Measurements from ENCODE around the gene FSD2. TPM values are rescaled to one million over a fixed set of nuclear protein-coding genes. Genes with fewer than 3 reads are reported as not detected.

FSD2 gene
- total RNA-seq, 2 experiments from 2014 or later: not detected

DNA sequence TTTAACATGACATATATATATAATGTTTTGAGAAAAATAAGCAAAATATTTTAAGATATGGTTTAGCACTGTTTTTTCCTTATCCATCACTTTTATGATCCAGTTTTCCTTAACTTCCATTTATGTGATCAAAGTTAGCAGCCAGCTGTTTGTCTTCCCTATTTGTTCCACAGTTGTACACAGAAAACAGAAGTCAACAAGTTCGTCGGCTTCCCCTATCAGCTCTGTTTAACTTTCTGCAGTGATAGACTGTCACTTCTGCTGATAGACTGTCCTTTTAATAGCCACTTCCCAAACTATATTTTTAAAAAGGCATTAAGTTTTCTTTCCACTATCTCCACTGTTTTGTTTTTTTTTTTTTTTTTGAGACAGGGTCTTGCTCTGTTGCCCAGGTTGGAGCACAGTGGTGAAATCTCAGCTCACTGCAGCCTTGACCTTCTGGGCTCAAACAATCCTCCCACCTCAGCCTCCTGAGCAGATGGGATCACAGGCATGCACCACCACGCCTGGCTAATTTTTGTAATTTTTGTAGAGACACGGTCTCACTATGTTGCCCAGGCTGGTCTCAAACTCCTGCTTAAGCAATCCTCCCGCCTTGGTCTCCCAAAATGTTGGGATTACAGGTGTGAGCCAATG is 7.2 kb downstream of the FSD2 start:
- no peaks in the 10 kb centered on the region for H3K4me1 Mint-ChIP-seq (ENCODE audit: low read depth)
- H3K36me3 ChIP-seq (ENCODE audit: insufficient read depth, low read length): no peaks in the 10 kb centered on the region
- intact Hi-C loops (cut with DNase I, micrococcal nuclease): no loop called here
- H3K27ac ChIP-seq (ENCODE audit: low read depth in 1 of 2, low read length in 2 of 2): no peak overlapping the region
- H3K9me3 Mint-ChIP-seq: peaks cover 5% of the 10 kb centered on the region
- peaks cover 0 to 4% of the 10 kb centered on the region in 2 experiments for H3K9me3 ChIP-seq (ENCODE audit: control insufficient read depth in 1 of 2, insufficient read depth in 1 of 2, low read length in 2 of 2)
- ATAC-seq (ENCODE audit: poor library complexity) (no peak), DNase-seq (no peak)
- no peak overlapping the region for H3K27ac Mint-ChIP-seq
- peaks cover 37% of the 10 kb centered on the region for H3K27me3 Mint-ChIP-seq
- no peaks in the 10 kb centered on the region for H3K36me3 Mint-ChIP-seq (ENCODE audit: low read depth)
- ChIA-PET POLR2A (interaction anchor here (2.1 kb wide), 1 partner anchor 11 kb away, joined by 5 read pairs; the partner anchor contains the start of gene WHAMM), CTCF (no interaction called here)
- H3K4me3 ChIP-seq (ENCODE audit: low read length): no peak overlapping the region
- TF ChIP-seq, protein P1, sequence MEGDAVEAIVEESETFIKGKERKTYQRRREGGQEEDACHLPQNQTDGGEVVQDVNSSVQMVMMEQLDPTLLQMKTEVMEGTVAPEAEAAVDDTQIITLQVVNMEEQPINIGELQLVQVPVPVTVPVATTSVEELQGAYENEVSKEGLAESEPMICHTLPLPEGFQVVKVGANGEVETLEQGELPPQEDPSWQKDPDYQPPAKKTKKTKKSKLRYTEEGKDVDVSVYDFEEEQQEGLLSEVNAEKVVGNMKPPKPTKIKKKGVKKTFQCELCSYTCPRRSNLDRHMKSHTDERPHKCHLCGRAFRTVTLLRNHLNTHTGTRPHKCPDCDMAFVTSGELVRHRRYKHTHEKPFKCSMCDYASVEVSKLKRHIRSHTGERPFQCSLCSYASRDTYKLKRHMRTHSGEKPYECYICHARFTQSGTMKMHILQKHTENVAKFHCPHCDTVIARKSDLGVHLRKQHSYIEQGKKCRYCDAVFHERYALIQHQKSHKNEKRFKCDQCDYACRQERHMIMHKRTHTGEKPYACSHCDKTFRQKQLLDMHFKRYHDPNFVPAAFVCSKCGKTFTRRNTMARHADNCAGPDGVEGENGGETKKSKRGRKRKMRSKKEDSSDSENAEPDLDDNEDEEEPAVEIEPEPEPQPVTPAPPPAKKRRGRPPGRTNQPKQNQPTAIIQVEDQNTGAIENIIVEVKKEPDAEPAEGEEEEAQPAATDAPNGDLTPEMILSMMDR (IDR thresholded peaks at IDR 0.05): no peak
- no peak overlapping the region for H3K4me3 Mint-ChIP-seq
- H3K27me3 ChIP-seq (ENCODE audit: control insufficient read depth in 1 of 2, insufficient read depth in 2 of 2, low read length in 2 of 2): peaks cover 11 to 19% of the 10 kb centered on the region in 2 experiments
- no peaks in the 10 kb centered on the region for H3K4me1 ChIP-seq (ENCODE audit: insufficient read depth, low read length)

DNA sequence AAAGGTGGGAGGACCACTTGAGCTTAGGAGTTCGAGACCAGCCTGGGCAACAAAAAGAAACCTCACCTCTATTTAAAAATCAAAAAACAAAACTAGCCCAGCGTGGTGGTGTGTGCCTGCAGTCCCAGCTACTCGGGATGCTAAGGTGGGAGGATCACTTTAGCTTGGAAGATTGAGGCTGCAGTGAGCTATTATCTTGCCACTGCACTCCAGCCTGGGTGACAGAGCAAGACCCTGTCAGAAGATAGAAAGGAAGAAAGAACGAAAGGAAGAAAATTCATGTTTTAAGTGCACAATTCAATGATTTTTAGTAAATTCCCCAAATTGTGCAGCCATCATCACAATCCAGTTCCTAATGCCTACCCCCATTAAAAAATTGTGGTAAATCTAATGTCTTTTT is 7.8 kb downstream of the FSD2 start:
- Histone ChIP-seq H3K27ac (ENCODE audit: low read depth in 1 of 2, low read length in 2 of 2) (no peak overlapping the region), H3K36me3 (ENCODE audit: insufficient read depth, low read length) (no peaks in the 10 kb centered on the region), H3K4me3 (ENCODE audit: low read length) (no peak overlapping the region), H3K4me1 (ENCODE audit: insufficient read depth, low read length) (no peaks in the 10 kb centered on the region), H3K27me3 (ENCODE audit: control insufficient read depth in 1 of 2, insufficient read depth in 2 of 2, low read length in 2 of 2) (peaks cover 11 to 19% of the 10 kb centered on the region in 2 experiments), H3K9me3 (ENCODE audit: control insufficient read depth in 1 of 2, insufficient read depth in 1 of 2, low read length in 2 of 2) (peaks cover 0 to 4% of the 10 kb centered on the region in 2 experiments)
- H3K9me3 Mint-ChIP-seq: peaks cover 5% of the 10 kb centered on the region
- TF ChIP-seq, protein P1 (IDR thresholded peaks at IDR 0.05): no peak
- peaks cover 35% of the 10 kb centered on the region for H3K27me3 Mint-ChIP-seq
- ChIA-PET POLR2A (interaction anchor here (2.1 kb wide), 1 partner anchor 11 kb away, joined by 5 read pairs; the partner anchor contains the start of gene WHAMM), CTCF (no interaction called here)
- intact Hi-C loops (cut with DNase I, micrococcal nuclease): no loop called here
- ATAC-seq (ENCODE audit: poor library complexity) (no peak), DNase-seq (no peak)
- H3K36me3 Mint-ChIP-seq (ENCODE audit: low read depth): no peaks in the 10 kb centered on the region
- H3K27ac Mint-ChIP-seq: no peak overlapping the region
- H3K4me3 Mint-ChIP-seq: no peak overlapping the region
- H3K4me1 Mint-ChIP-seq (ENCODE audit: low read depth): no peaks in the 10 kb centered on the region

DNA sequence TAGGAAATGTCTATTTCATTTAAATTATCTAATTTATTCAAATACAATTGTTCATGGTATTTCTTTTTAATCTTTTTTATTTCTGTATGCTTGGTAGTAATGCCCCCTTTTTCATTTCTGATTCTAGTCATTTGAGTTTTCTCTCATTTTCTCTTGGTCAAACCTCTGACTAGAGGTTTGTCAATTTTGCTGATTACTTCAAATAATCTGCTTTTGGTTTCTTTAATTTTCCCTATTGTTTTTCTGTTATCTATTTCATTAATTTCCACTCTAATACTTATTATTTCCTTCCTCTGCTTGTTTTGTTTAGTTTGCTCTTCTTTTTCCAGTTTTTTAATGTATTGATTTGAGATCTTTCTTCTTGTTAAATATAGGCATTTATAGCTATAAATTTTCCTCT is 12.1 kb downstream of the FSD2 start:
- Histone ChIP-seq H3K9me3 (ENCODE audit: control insufficient read depth in 1 of 2, insufficient read depth in 1 of 2, low read length in 2 of 2) (peaks cover 0 to 4% of the 10 kb centered on the region in 2 experiments), H3K27me3 (ENCODE audit: control insufficient read depth in 1 of 2, insufficient read depth in 2 of 2, low read length in 2 of 2) (peaks cover 0 to 5% of the 10 kb centered on the region in 2 experiments), H3K36me3 (ENCODE audit: insufficient read depth, low read length) (no peaks in the 10 kb centered on the region), H3K4me1 (ENCODE audit: insufficient read depth, low read length) (no peaks in the 10 kb centered on the region), H3K4me3 (ENCODE audit: low read length) (no peak overlapping the region), H3K27ac (ENCODE audit: low read depth in 1 of 2, low read length in 2 of 2) (no peak overlapping the region)
- ATAC-seq (ENCODE audit: poor library complexity) (no peak), DNase-seq (no peak)
- ChIA-PET CTCF (no interaction called here), POLR2A (no interaction called here)
- Mint-ChIP-seq H3K4me1 (ENCODE audit: low read depth) (no peaks in the 10 kb centered on the region), H3K27ac (no peak overlapping the region), H3K36me3 (ENCODE audit: low read depth) (no peaks in the 10 kb centered on the region), H3K4me3 (no peak overlapping the region), H3K9me3 (peaks cover 5% of the 10 kb centered on the region), H3K27me3 (no peaks in the 10 kb centered on the region)
- TF ChIP-seq, protein P1 (IDR thresholded peaks at IDR 0.05): no peak
- intact Hi-C loops (cut with DNase I, micrococcal nuclease): no loop called here
